ENCODE results near the gene ZNF425. TPM values are rescaled to one million over a fixed set of nuclear protein-coding genes. Genes with fewer than 3 reads are reported as not detected.
A peak's percentile ranks its signal among the peaks of the same experiment; 100 is the strongest.

Gene ZNF425
- total and polyA plus RNA-seq, 9 of the 15 experiments (the other 6 are each of a cell fraction or from before 2014, with no cell fraction given): 0.03 to 0.89 (median 0.54) TPM

- TF ChIP-seq MAZ (CRISPR knock-in tag; conservative IDR thresholded peaks at IDR 0.05 in 1 of 2, IDR thresholded peaks at IDR 0.05 in 1 of 2): peak; percentile 97 to 98
- peak; percentile 95 for TF ChIP-seq MTA3 (IDR thresholded peaks at IDR 0.05; ENCODE audit: borderline replicate concordance)
- TF ChIP-seq, protein P1, sequence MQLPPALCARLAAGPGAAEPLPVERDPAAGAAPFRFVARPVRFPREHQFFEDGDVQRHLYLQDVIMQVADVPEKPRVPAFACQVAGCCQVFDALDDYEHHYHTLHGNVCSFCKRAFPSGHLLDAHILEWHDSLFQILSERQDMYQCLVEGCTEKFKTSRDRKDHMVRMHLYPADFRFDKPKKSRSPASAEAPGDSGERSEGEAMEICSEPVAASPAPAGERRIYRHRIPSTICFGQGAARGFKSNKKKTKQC (CRISPR knock-in tag; IDR thresholded peaks at IDR 0.05): peak; percentile 95
- TF ChIP-seq CHCHD3 (CRISPR knock-in tag; IDR thresholded peaks at IDR 0.05): no peak
- TF ChIP-seq LEF1 (IDR thresholded peaks at IDR 0.05): no peak
- TF ChIP-seq SMARCA4 (IDR thresholded peaks at IDR 0.05): no peak
- 0 out of 2 replicates have a peak, but pooled peaks have one; percentile 34 for TF ChIP-seq ARID2 (IDR thresholded peaks at IDR 0.05)
- TF ChIP-seq SMAD3 (CRISPR knock-in tag; conservative IDR thresholded peaks at IDR 0.05): no peak
- no peak for TF ChIP-seq NFXL1 (CRISPR knock-in tag; IDR thresholded peaks at IDR 0.05)
- no peak for TF ChIP-seq KLF6 (CRISPR knock-in tag; IDR thresholded peaks at IDR 0.05; ENCODE audit: borderline replicate concordance)
- TF ChIP-seq EGR1 (conservative IDR thresholded peaks at IDR 0.05): peak; percentile 98
- TF ChIP-seq MCM2 (IDR thresholded peaks at IDR 0.05; ENCODE audit: low read depth): no peak
- TF ChIP-seq C11orf30 (IDR thresholded peaks at IDR 0.05; ENCODE audit: low read depth): no peak
- no peak for TF ChIP-seq HNRNPUL1 (IDR thresholded peaks at IDR 0.05; ENCODE audit: low read length)
- TF ChIP-seq, protein P2, sequence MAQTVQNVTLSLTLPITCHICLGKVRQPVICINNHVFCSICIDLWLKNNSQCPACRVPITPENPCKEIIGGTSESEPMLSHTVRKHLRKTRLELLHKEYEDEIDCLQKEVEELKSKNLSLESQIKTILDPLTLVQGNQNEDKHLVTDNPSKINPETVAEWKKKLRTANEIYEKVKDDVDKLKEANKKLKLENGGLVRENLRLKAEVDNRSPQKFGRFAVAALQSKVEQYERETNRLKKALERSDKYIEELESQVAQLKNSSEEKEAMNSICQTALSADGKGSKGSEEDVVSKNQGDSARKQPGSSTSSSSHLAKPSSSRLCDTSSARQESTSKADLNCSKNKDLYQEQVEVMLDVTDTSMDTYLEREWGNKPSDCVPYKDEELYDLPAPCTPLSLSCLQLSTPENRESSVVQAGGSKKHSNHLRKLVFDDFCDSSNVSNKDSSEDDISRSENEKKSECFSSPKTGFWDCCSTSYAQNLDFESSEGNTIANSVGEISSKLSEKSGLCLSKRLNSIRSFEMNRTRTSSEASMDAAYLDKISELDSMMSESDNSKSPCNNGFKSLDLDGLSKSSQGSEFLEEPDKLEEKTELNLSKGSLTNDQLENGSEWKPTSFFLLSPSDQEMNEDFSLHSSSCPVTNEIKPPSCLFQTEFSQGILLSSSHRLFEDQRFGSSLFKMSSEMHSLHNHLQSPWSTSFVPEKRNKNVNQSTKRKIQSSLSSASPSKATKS (CRISPR knock-in tag; IDR thresholded peaks at IDR 0.05): no peak
- no peak for TF ChIP-seq EWSR1 (IDR thresholded peaks at IDR 0.05; ENCODE audit: borderline replicate concordance, low read depth, partially characterized antibody)
- TF ChIP-seq ZNF75A (CRISPR knock-in tag; IDR thresholded peaks at IDR 0.05): no peak
- TF ChIP-seq ZNF197 (CRISPR knock-in tag; IDR thresholded peaks at IDR 0.05; ENCODE audit: low read depth): no peak
- no peak for TF ChIP-seq ZNF146 (CRISPR knock-in tag; IDR thresholded peaks at IDR 0.05; ENCODE audit: unreplicated experiment)
- TF ChIP-seq ZNF639 (CRISPR knock-in tag; conservative IDR thresholded peaks at IDR 0.05 in 1 of 2, IDR thresholded peaks at IDR 0.05 in 1 of 2): peak in 1 of 2 experiments; percentile 87; a peak in 2 of 4 replicates
- peak; percentile 57 for TF ChIP-seq EP300 (IDR thresholded peaks at IDR 0.05; ENCODE audit: low read length)
- TF ChIP-seq CAMTA2 (CRISPR knock-in tag; conservative IDR thresholded peaks at IDR 0.05): peak; percentile 89; the same call in 1 of the 2 replicates
- no peak for TF ChIP-seq PREB (CRISPR knock-in tag; IDR thresholded peaks at IDR 0.05)
- no peak for TF ChIP-seq NCOA6 (IDR thresholded peaks at IDR 0.05)
Observed at GRCh38 chr7:149090397-149091195, 35.5 kb downstream of the ZNF425 start, which contains the start of gene ZNF786 (continued).

All from K562 (cell line).